ENCODE results near the gene BSPRY.

DNA sequence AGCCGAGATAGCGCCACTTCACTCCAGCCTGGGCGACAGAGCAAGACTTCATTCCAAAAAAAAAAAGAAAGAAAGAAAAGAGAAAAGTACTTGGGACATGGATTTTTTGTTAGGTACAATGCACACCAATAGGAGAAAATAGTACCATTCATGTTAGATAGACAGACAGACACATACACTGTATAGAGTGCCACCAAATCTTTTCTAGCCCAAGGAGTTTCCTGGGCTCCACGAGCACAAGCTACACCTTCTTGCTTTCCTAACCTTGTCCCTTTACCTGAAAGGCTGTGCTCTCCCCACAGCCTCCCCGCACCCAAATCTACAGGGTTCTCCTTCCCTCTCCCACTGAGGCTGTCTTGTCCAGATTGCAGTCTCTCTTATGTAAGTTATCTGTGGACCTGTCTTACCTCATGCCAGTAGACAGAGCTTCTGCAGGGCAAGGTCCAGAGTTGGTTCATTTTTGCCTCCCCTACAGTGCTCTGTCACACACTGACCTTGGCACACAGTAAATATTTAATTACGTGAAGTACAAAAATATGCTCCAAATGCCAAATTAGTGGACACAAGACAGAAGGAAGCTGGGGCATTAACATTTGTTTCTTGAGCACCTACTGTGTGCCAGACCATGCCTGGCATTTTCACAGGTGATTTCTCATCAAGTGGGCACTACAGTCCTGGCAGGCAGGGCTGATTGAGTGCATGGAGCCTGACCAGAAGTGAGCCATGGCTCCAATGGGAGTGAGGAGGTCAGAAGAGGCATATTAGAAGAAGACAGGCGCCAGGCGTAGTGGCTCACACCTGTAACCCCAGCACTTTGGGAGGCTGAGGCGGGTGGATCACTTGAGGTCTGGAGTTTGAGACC is 45.9 kb downstream of the BSPRY start:
- TF ChIP-seq, protein P1, sequence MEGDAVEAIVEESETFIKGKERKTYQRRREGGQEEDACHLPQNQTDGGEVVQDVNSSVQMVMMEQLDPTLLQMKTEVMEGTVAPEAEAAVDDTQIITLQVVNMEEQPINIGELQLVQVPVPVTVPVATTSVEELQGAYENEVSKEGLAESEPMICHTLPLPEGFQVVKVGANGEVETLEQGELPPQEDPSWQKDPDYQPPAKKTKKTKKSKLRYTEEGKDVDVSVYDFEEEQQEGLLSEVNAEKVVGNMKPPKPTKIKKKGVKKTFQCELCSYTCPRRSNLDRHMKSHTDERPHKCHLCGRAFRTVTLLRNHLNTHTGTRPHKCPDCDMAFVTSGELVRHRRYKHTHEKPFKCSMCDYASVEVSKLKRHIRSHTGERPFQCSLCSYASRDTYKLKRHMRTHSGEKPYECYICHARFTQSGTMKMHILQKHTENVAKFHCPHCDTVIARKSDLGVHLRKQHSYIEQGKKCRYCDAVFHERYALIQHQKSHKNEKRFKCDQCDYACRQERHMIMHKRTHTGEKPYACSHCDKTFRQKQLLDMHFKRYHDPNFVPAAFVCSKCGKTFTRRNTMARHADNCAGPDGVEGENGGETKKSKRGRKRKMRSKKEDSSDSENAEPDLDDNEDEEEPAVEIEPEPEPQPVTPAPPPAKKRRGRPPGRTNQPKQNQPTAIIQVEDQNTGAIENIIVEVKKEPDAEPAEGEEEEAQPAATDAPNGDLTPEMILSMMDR (IDR thresholded peaks at IDR 0.05; ENCODE audit: borderline replicate concordance, extremely low read depth, low read length, poor library complexity, severe bottlenecking), result no peak
- no peak for TF ChIP-seq EZH2 (IDR thresholded peaks at IDR 0.05; ENCODE audit: borderline replicate concordance, low read depth, low read length, severe bottlenecking)

Measured in DND-41 (cell line).